ENCODE measurements around the gene BRINP1. TPM values are rescaled to one million over a fixed set of nuclear protein-coding genes. Genes with fewer than 3 reads are reported as not detected.

Gene BRINP1
- total RNA-seq, 1 experiment from 2014 or later: not detected

DNA sequence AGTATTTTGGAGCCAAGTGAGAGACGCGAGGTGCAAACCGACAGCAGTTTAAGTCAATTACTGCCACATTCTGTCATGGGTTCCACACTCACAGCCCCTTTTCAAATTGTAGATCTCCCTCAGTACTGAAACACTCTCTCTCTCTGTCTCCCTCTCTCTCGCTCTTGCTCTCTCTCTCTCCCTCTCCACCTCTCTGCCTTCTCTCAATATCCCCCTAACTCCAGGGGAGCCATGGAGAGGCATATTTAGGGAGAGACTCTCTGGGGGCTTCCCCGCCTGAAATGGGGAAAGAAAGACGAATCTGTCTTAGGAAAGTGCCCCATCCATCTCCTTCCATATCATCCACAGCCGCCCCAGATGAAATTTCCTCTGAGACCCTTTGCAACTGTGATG lies 1.6 kb downstream of the BRINP1 start:
- ATAC-seq: no peak
- Histone ChIP-seq H3K4me1 (ENCODE audit: control insufficient read depth, insufficient read depth, low read length) (no peaks in the 10 kb centered on the region), H3K36me3 (ENCODE audit: control insufficient read depth, insufficient read depth, low read length) (no peaks in the 10 kb centered on the region), H3K27ac (ENCODE audit: low read length) (no peak overlapping the region), H3K27me3 (ENCODE audit: control insufficient read depth, insufficient read depth, low read length) (no peaks in the 10 kb centered on the region), H3K4me3 (ENCODE audit: low read depth in 2 of 2, low read length in 2 of 2) (no peak overlapping the region), H3K9me3 (ENCODE audit: control insufficient read depth, insufficient read depth, low read depth, low read length) (no peaks in the 10 kb centered on the region)
- POLR2A ChIA-PET: no interaction called here
- TF ChIP-seq, protein P1, sequence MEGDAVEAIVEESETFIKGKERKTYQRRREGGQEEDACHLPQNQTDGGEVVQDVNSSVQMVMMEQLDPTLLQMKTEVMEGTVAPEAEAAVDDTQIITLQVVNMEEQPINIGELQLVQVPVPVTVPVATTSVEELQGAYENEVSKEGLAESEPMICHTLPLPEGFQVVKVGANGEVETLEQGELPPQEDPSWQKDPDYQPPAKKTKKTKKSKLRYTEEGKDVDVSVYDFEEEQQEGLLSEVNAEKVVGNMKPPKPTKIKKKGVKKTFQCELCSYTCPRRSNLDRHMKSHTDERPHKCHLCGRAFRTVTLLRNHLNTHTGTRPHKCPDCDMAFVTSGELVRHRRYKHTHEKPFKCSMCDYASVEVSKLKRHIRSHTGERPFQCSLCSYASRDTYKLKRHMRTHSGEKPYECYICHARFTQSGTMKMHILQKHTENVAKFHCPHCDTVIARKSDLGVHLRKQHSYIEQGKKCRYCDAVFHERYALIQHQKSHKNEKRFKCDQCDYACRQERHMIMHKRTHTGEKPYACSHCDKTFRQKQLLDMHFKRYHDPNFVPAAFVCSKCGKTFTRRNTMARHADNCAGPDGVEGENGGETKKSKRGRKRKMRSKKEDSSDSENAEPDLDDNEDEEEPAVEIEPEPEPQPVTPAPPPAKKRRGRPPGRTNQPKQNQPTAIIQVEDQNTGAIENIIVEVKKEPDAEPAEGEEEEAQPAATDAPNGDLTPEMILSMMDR (IDR thresholded peaks at IDR 0.05): no peak
- TF ChIP-seq POLR2AphosphoS5 (IDR thresholded peaks at IDR 0.05; ENCODE audit: low read depth, low read length) (no peak), SIN3A (IDR thresholded peaks at IDR 0.05; ENCODE audit: borderline replicate concordance, insufficient read depth, low read depth, low read length) (no peak), TCF7L2 (IDR thresholded peaks at IDR 0.05; ENCODE audit: low read depth, low read length) (no peak)
- TF ChIP-seq, protein P2, sequence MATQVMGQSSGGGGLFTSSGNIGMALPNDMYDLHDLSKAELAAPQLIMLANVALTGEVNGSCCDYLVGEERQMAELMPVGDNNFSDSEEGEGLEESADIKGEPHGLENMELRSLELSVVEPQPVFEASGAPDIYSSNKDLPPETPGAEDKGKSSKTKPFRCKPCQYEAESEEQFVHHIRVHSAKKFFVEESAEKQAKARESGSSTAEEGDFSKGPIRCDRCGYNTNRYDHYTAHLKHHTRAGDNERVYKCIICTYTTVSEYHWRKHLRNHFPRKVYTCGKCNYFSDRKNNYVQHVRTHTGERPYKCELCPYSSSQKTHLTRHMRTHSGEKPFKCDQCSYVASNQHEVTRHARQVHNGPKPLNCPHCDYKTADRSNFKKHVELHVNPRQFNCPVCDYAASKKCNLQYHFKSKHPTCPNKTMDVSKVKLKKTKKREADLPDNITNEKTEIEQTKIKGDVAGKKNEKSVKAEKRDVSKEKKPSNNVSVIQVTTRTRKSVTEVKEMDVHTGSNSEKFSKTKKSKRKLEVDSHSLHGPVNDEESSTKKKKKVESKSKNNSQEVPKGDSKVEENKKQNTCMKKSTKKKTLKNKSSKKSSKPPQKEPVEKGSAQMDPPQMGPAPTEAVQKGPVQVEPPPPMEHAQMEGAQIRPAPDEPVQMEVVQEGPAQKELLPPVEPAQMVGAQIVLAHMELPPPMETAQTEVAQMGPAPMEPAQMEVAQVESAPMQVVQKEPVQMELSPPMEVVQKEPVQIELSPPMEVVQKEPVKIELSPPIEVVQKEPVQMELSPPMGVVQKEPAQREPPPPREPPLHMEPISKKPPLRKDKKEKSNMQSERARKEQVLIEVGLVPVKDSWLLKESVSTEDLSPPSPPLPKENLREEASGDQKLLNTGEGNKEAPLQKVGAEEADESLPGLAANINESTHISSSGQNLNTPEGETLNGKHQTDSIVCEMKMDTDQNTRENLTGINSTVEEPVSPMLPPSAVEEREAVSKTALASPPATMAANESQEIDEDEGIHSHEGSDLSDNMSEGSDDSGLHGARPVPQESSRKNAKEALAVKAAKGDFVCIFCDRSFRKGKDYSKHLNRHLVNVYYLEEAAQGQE (IDR thresholded peaks at IDR 0.05; ENCODE audit: insufficient read depth in 1 of 2, low read depth in 2 of 2, low read length in 1 of 2): no peak
- in situ Hi-C loops (cut with HindIII; ENCODE audit: low pct_unique_long_range_greater_than_20kb, low sequenced_read_pairs): no loop called here
- DNase-seq (ENCODE audit: low read depth, low spot score): no peak
- intact Hi-C loops (cut with micrococcal nuclease; ENCODE audit: unreplicated experiment): loop anchor here (5.0 kb wide), 1 partner anchor 1585 kb away; no protein-coding TSS in a partner anchor
- BruUV-seq (replicated peaks): no TSS peak
- CTCF ChIA-PET: no interaction called here

DNA sequence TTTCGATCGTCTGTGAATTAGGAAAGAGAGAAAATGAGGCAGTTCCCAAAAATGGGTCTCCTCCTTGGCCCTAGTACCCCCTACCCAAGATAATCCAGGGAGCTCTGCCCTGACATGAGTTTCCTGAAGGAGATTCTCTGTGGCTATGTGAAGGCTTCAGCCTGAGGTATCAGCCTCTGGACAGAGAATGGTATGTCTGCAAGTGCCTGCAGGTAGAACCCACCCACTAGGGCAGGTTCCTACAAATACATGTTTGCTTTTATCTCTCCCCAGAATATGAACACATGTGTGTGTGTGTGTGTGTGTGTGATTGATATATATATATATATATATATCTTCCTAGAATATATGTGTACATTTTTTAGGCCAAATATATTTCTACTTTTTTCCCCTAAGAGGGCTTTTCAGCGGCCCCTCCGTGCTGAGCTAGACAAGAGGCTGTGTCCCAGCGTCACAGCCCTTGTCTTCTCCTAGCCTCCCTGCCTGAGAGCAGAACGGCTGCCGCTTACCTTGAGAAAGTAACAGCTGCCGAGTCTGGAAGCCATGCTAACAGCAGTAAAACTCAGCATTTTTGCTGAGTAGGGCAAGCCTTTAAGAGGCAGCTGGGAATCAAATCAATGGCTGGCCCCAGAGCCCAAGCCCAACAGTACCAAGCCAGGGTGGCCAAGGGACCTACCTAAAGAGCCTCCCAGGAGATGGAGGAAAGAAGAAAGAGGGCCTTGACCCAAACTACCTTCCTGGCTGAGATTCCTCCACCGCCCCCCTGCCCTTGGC lies 2.1 kb downstream of the BRINP1 start:
- Histone ChIP-seq H3K36me3 (ENCODE audit: control insufficient read depth, insufficient read depth, low read length) (no peaks in the 10 kb centered on the region), H3K27ac (ENCODE audit: low read length) (no peak overlapping the region), H3K9me3 (ENCODE audit: control insufficient read depth, insufficient read depth, low read depth, low read length) (no peaks in the 10 kb centered on the region), H3K4me3 (ENCODE audit: low read depth in 2 of 2, low read length in 2 of 2) (no peak overlapping the region), H3K4me1 (ENCODE audit: control insufficient read depth, insufficient read depth, low read length) (no peaks in the 10 kb centered on the region), H3K27me3 (ENCODE audit: control insufficient read depth, insufficient read depth, low read length) (no peaks in the 10 kb centered on the region)
- intact Hi-C loops (cut with micrococcal nuclease; ENCODE audit: unreplicated experiment): loop anchor here (5.0 kb wide), 1 partner anchor 1585 kb away; no protein-coding TSS in a partner anchor
- POLR2A ChIA-PET: no interaction called here
- in situ Hi-C loops (cut with HindIII; ENCODE audit: low pct_unique_long_range_greater_than_20kb, low sequenced_read_pairs): no loop called here
- DNase-seq (ENCODE audit: low read depth, low spot score) (no peak), ATAC-seq (no peak)
- CTCF ChIA-PET: no interaction called here
- no TSS peak for BruUV-seq (replicated peaks)
- TF ChIP-seq, protein P1 (IDR thresholded peaks at IDR 0.05): no peak
- TF ChIP-seq, protein P2 (IDR thresholded peaks at IDR 0.05; ENCODE audit: insufficient read depth in 1 of 2, low read depth in 2 of 2, low read length in 1 of 2): no peak
- TF ChIP-seq TCF7L2 (IDR thresholded peaks at IDR 0.05; ENCODE audit: low read depth, low read length) (no peak), SIN3A (IDR thresholded peaks at IDR 0.05; ENCODE audit: borderline replicate concordance, insufficient read depth, low read depth, low read length) (no peak), POLR2AphosphoS5 (IDR thresholded peaks at IDR 0.05; ENCODE audit: low read depth, low read length) (no peak)

Data from Panc1 (cell line).